HG03196 (cell line): ENCODE measurements around the gene SRSF2.

Experiments
- ATAC-seq: cut with Tn5 transposase; IDR thresholded peaks from one replicate; pipeline ENCODE4 v1.9.1; 2021; ENCODE audit not compliant: unreplicated experiment

The SRSF2 gene

GRCh38 chr17:76685366-76685765 lies 51.8 kb downstream of the SRSF2 start:
- ATAC-seq = no peak

DNA sequence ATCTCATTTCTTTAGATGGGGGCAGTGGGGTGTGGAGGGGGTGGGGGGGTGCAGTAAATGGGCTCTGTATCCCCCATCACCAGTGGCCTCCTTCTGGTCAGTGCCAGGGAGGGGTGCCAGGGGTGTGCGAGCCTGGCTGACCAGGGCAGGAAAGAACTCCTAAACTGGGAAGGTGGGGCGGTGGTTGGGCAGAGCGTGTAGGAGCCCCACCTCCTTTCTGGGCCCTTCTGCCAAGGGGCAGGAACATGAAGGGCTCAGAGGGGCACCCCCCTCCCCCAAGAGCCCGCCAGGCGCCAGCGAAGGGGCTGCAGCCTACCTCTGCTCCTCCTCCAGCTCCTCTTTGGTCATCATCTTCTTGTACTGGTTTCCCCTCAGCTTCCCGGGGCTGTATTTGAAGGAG lies 52.4 kb downstream of the SRSF2 start:
- no peak for ATAC-seq
